ENCODE measurements around the gene CCNE1.
"Not testable (repeated sequence)": the region's sequence is repeated elsewhere in the genome, so short reads cannot be mapped to it uniquely, and the experiment has no call there.

CCNE1 gene

GRCh38 chr19:29823581-29824330 is 12.0 kb downstream of the CCNE1 start:
- no peaks in the 10 kb centered on the region for H3K4me1 ChIP-seq (ENCODE audit: control insufficient read depth, insufficient read depth, low read length)
- no peaks in the 10 kb centered on the region for H3K9me3 ChIP-seq (replicated peaks; ENCODE audit: low read length)
- H3K4me3 ChIP-seq (ENCODE audit: low read length): no peak overlapping the region
- H3K36me3 ChIP-seq (ENCODE audit: insufficient read depth, low read length): peaks cover 9% of the 10 kb centered on the region
- H3K27me3 ChIP-seq (ENCODE audit: control insufficient read depth, insufficient read depth, low read length): no peaks in the 10 kb centered on the region
- H3K9ac ChIP-seq (ENCODE audit: low read depth, low read length): no peak overlapping the region
- no peak overlapping the region for H3K4me2 ChIP-seq (ENCODE audit: low read length)

DNA sequence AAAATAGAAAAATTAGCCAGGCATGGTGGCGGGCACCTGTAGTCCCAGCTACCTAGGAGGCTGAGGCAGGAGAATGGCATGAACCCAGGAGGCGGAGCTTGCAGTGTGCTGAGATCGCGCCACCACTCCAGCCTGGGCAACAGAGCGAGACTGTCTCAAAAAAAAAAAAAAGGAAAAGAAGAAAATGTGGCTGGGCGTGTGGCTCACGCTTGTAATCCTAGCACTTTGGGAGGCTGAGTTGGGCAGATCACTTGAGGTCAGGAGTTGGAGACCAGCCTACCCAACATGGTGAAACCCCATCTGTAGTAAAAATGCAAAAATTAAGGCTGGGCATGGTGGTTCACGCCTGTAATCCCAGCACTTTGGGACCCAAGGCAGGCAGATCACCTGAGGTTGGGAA is 13.5 kb downstream of the CCNE1 start:
- H3K9me3 ChIP-seq (replicated peaks; ENCODE audit: low read length); H3K4me3 ChIP-seq (ENCODE audit: low read length); H3K9ac ChIP-seq (ENCODE audit: low read depth, low read length); H3K27me3 ChIP-seq (ENCODE audit: control insufficient read depth, insufficient read depth, low read length); H3K4me1 ChIP-seq (ENCODE audit: control insufficient read depth, insufficient read depth, low read length); H3K4me2 ChIP-seq (ENCODE audit: low read length); H3K36me3 ChIP-seq (ENCODE audit: insufficient read depth, low read length): not testable (repeated sequence)

GRCh38 chr19:29831041-29831548 is 19.3 kb downstream of the CCNE1 start:
- Histone ChIP-seq H3K27me3 (ENCODE audit: control insufficient read depth, insufficient read depth, low read length) (peaks cover 8% of the 10 kb centered on the region), H3K9me3 (replicated peaks; ENCODE audit: low read length) (no peaks in the 10 kb centered on the region), H3K9ac (ENCODE audit: low read depth, low read length) (no peak overlapping the region), H3K4me3 (ENCODE audit: low read length) (no peak overlapping the region), H3K36me3 (ENCODE audit: insufficient read depth, low read length) (no peaks in the 10 kb centered on the region), H3K4me2 (ENCODE audit: low read length) (no peak overlapping the region), H3K4me1 (ENCODE audit: control insufficient read depth, insufficient read depth, low read length) (no peaks in the 10 kb centered on the region)

DNA sequence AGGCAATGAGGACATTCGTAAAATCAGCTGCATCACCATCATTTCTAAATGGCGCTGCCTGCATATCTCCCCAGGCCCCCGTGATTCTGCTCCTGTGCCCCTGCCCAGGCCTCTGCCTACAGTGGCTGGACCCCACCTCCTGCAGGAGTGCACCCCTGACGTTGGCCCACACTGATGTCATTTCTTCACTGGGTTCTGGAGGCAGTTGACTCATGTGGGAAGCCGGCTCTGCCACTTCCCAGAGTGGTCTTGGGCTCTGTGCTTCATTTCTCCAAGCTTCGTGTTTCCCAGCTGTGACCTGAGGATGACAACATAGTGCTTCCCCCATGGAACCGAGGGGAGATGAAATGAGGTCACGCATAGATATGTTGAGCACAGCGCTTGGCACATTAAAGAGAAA is 19.9 kb downstream of the CCNE1 start:
- Histone ChIP-seq H3K9me3 (replicated peaks; ENCODE audit: low read length) (no peaks in the 10 kb centered on the region), H3K27me3 (ENCODE audit: control insufficient read depth, insufficient read depth, low read length) (peaks cover 8% of the 10 kb centered on the region), H3K4me1 (ENCODE audit: control insufficient read depth, insufficient read depth, low read length) (no peaks in the 10 kb centered on the region), H3K36me3 (ENCODE audit: insufficient read depth, low read length) (no peaks in the 10 kb centered on the region), H3K4me3 (ENCODE audit: low read length) (no peak overlapping the region), H3K9ac (ENCODE audit: low read depth, low read length) (no peak overlapping the region), H3K4me2 (ENCODE audit: low read length) (no peak overlapping the region)

- Histone ChIP-seq H3K4me1 (ENCODE audit: control insufficient read depth, insufficient read depth, low read length) (no peaks in the 10 kb centered on the region), H3K9ac (ENCODE audit: low read depth, low read length) (no peak overlapping the region), H3K4me2 (ENCODE audit: low read length) (no peak overlapping the region), H3K9me3 (replicated peaks; ENCODE audit: low read length) (no peaks in the 10 kb centered on the region), H3K4me3 (ENCODE audit: low read length) (no peak overlapping the region), H3K36me3 (ENCODE audit: insufficient read depth, low read length) (no peaks in the 10 kb centered on the region), H3K27me3 (ENCODE audit: control insufficient read depth, insufficient read depth, low read length) (peaks cover 8% of the 10 kb centered on the region)
Measured at GRCh38 chr19:29832801-29833200, 21.0 kb downstream of the CCNE1 start.

DNA sequence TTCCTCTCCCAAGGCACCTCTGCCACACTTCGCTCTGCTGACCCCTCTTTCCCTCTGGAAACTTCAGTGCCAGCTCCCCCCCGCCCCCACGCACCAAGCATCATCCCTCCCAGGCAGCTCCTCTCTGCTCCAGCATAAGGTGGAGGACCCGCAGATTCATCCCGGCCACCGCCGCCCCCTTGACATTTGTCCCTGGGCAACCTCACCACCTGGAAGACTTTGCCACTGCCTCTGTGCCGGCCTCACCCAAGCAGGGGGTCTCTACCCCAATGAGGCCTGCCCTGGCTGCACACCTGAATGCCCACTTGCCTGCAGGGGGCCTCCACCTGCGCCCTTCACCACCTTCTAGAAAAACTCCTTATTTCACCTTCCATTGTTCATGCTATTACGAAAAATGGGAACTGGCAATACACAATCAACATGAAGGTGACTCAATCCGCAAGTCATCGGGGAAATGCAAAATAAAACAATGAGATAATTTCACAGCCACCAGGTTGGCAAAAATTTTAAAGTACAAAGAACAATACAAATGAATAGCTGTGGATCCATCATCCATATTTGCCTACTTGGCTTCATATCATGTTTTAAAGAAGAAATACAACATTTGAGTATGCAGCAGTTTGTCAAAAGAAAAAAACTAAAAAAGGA is 21.9 kb downstream of the CCNE1 start:
- Histone ChIP-seq H3K4me1 (ENCODE audit: control insufficient read depth, insufficient read depth, low read length) (no peaks in the 10 kb centered on the region), H3K27me3 (ENCODE audit: control insufficient read depth, insufficient read depth, low read length) (peaks cover 10% of the 10 kb centered on the region), H3K4me3 (ENCODE audit: low read length) (no peak overlapping the region), H3K9me3 (replicated peaks; ENCODE audit: low read length) (no peaks in the 10 kb centered on the region), H3K36me3 (ENCODE audit: insufficient read depth, low read length) (no peaks in the 10 kb centered on the region), H3K9ac (ENCODE audit: low read depth, low read length) (no peak overlapping the region), H3K4me2 (ENCODE audit: low read length) (no peak overlapping the region)

- no peak overlapping the region for H3K4me2 ChIP-seq (ENCODE audit: low read length)
- H3K9me3 ChIP-seq (replicated peaks; ENCODE audit: low read length): no peaks in the 10 kb centered on the region
- H3K27me3 ChIP-seq (ENCODE audit: control insufficient read depth, insufficient read depth, low read length): peaks cover 23% of the 10 kb centered on the region
- no peak overlapping the region for H3K4me3 ChIP-seq (ENCODE audit: low read length)
- H3K4me1 ChIP-seq (ENCODE audit: control insufficient read depth, insufficient read depth, low read length): no peaks in the 10 kb centered on the region
- H3K36me3 ChIP-seq (ENCODE audit: insufficient read depth, low read length): no peaks in the 10 kb centered on the region
- H3K9ac ChIP-seq (ENCODE audit: low read depth, low read length): no peak overlapping the region
Measured at GRCh38 chr19:29834991-29835846, 23.4 kb downstream of the CCNE1 start.

DNA sequence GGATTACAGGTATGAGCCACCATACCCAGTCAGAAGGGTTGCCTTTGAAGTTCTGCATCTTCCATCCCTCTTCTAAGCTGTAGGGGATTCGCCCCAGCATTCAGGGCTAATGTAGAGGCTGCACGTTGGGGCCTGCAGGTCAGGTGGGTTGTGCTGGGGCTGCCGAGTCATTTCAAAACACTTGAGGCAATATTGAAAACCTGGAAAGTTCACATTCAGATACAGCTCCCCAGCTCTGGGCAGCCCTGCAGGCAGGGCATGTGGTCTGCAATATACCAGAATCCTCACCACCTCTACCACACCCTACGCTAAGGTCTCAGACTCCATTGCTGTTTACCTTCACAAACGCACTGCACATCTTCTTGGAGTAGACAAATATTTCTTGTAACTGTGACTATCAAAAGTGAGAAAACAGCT is 24.6 kb downstream of the CCNE1 start:
- Histone ChIP-seq H3K36me3 (ENCODE audit: insufficient read depth, low read length) (no peaks in the 10 kb centered on the region), H3K9ac (ENCODE audit: low read depth, low read length) (no peak overlapping the region), H3K4me3 (ENCODE audit: low read length) (no peak overlapping the region), H3K4me1 (ENCODE audit: control insufficient read depth, insufficient read depth, low read length) (no peaks in the 10 kb centered on the region), H3K9me3 (replicated peaks; ENCODE audit: low read length) (no peaks in the 10 kb centered on the region), H3K27me3 (ENCODE audit: control insufficient read depth, insufficient read depth, low read length) (peaks cover 35% of the 10 kb centered on the region), H3K4me2 (ENCODE audit: low read length) (no peak overlapping the region)

DNA sequence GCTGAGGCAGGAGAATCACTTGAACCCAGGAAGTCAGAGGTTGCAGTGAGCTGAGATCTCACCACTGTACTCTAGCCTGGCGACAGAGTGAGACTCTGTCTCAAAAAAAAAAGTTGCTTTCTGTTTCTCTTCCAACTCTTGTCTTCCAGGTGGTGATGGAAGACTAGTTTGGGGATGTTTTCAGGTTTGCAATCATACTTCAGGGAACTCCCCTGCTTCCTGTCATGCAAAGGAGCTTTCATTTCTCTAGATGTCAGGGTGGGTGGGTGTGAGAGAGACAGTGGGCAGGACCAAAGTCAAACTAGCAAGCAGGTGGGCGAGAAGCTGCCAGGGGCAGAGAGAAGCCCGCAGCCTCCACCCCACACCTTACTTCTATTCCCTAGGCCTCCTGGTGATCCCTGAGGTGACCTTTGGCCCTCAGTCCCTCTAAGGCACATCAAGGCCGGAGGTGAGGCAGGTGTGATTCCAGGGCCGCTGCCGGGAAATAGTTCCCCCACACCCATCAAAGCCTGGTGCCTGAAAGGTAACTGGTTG is 25.7 kb downstream of the CCNE1 start:
- H3K36me3 ChIP-seq (ENCODE audit: insufficient read depth, low read length): no peaks in the 10 kb centered on the region
- no peaks in the 10 kb centered on the region for H3K4me1 ChIP-seq (ENCODE audit: control insufficient read depth, insufficient read depth, low read length)
- H3K4me3 ChIP-seq (ENCODE audit: low read length): no peak overlapping the region
- peaks cover 43% of the 10 kb centered on the region for H3K27me3 ChIP-seq (ENCODE audit: control insufficient read depth, insufficient read depth, low read length)
- no peak overlapping the region for H3K9ac ChIP-seq (ENCODE audit: low read depth, low read length)
- no peak overlapping the region for H3K4me2 ChIP-seq (ENCODE audit: low read length)
- H3K9me3 ChIP-seq (replicated peaks; ENCODE audit: low read length): no peaks in the 10 kb centered on the region

- no peaks in the 10 kb centered on the region for H3K36me3 ChIP-seq (ENCODE audit: insufficient read depth, low read length)
- no peak overlapping the region for H3K9ac ChIP-seq (ENCODE audit: low read depth, low read length)
- peaks cover 48% of the 10 kb centered on the region for H3K27me3 ChIP-seq (ENCODE audit: control insufficient read depth, insufficient read depth, low read length)
- no peaks in the 10 kb centered on the region for H3K4me1 ChIP-seq (ENCODE audit: control insufficient read depth, insufficient read depth, low read length)
- H3K4me3 ChIP-seq (ENCODE audit: low read length): no peak overlapping the region
- H3K9me3 ChIP-seq (replicated peaks; ENCODE audit: low read length): no peaks in the 10 kb centered on the region
- no peak overlapping the region for H3K4me2 ChIP-seq (ENCODE audit: low read length)
Measured at GRCh38 chr19:29837996-29838395, 26.2 kb downstream of the CCNE1 start.

Data from skeletal muscle satellite cell (primary cell).